Smooth muscle cell (in vitro differentiated cells): ENCODE results near the gene MTF1. TPM values are rescaled to one million over a fixed set of nuclear protein-coding genes. Genes with fewer than 3 reads are reported as not detected.

Experiments used
- DNase-seq: peaks from one replicate; lab custom pipeline; 2025; ENCODE audit not compliant: unreplicated experiment; lab: John Stamatoyannopoulos, UW
- H2AFZ ChIP-seq: fragments of 200-600 bp; sonication (generic); 2 replicates; pipeline ENCODE4 v1.6.0; 2016; ENCODE audit warnings: antibody characterized with exemption, low read depth, mild to moderate bottlenecking
- H3F3A ChIP-seq: fragments of 200-600 bp; sonication (generic); 2 replicates; pipeline ENCODE4 v1.6.0; 2017; ENCODE audit warnings: antibody characterized with exemption, low read depth
- H3K27ac ChIP-seq: fragments of 200-600 bp; sonication (generic); 2 replicates; pipeline ENCODE4 v1.5.1; 2016; ENCODE audit warnings: low read depth, mild to moderate bottlenecking
- H3K27me3 ChIP-seq: fragments of 200-600 bp; sonication (generic); 2 replicates; pipeline ENCODE4 v1.6.1; 2016; ENCODE audit warnings: low read depth, mild to moderate bottlenecking
- H3K36me3 ChIP-seq: fragments of 200-600 bp; sonication (generic); 2 replicates; pipeline ENCODE4 v1.5.1; 2016; ENCODE audit warnings: low read depth
- H3K4me1 ChIP-seq: fragments of 200-600 bp; sonication (generic); 2 replicates; pipeline ENCODE4 v1.5.1; 2016; ENCODE audit warnings: low read depth
- H3K4me2 ChIP-seq: fragments of 200-600 bp; sonication (generic); 2 replicates; pipeline ENCODE4 v1.6.0; 2016; ENCODE audit warnings: mild to moderate bottlenecking
- H3K4me3 ChIP-seq: fragments of 200-600 bp; sonication (generic); 2 replicates; pipeline ENCODE4 v1.5.1; 2016; ENCODE audit warnings: mild to moderate bottlenecking
- H3K79me2 ChIP-seq: fragments of 200-600 bp; sonication (generic); 2 replicates; pipeline ENCODE4 v1.6.0; 2016; ENCODE audit warnings: low read depth, mild to moderate bottlenecking
- H3K9ac ChIP-seq: fragments of 200-600 bp; sonication (generic); 2 replicates; pipeline ENCODE4 v1.6.0; 2016; ENCODE audit warnings: low read depth
- H3K9me3 ChIP-seq: fragments of 200-600 bp; sonication (generic); replicated peaks from 2 replicates; pipeline ENCODE4 v1.5.1; 2016; ENCODE audit warnings: low read depth
- H4K20me1 ChIP-seq: fragments of 200-600 bp; sonication (generic); 2 replicates; pipeline ENCODE4 v1.6.0; 2016; ENCODE audit warnings: low read depth
- WGBS: methylation state at CpG from one replicate; pipeline ENCODE4 v1.1.7; 2016; ENCODE audit warnings: low lambda C conversion rate; 5-methylcytosine and 5-hydroxymethylcytosine counted together
- polyA plus RNA-seq: library from polyadenylated mRNA; unstranded; fragments of >200 nt; fragmentation: Nextera tagmentation; extraction: Ambion mirVana; gene quantifications from 2 replicates; pipeline ENCODE4 v1.2.1, GENCODE V29; 2016
- total RNA-seq: library from RNA; depleted of rRNA; stranded (reverse); fragments of >200 nt; gene quantifications from 2 replicates; pipeline ENCODE4 v1.2.3, GENCODE V29; 2014
- TF ChIP-seq, protein P1 (sequence below): fragments of 200-600 bp; sonication (generic); IDR thresholded peaks from 2 replicates; pipeline ENCODE4 v1.5.1; 2017; ENCODE audit warnings: borderline replicate concordance, mild to moderate bottlenecking, antibody characterized with exemption; ENCODE audit not compliant: insufficient read depth, poor library complexity, severe bottlenecking

MTF1 gene
- total and polyA plus RNA-seq, 2 experiments from 2014 or later = 6.8 to 25.9 TPM

- Histone ChIP-seq H3K27ac (no peak overlapping the region), H3K9ac (no peak overlapping the region), H4K20me1 (no peaks in the 10 kb centered on the region), H3F3A (no peaks in the 10 kb centered on the region), H3K79me2 (no peaks in the 10 kb centered on the region), H3K4me3 (no peak overlapping the region), H3K4me1 (no peaks in the 10 kb centered on the region), H2AFZ (no peak overlapping the region), H3K27me3 (no peaks in the 10 kb centered on the region), H3K36me3 (peaks cover 8% of the 10 kb centered on the region), H3K4me2 (no peak overlapping the region), H3K9me3 (no peaks in the 10 kb centered on the region)
- 96% methylated on average over 2 of the region's 2 CpGs for WGBS
- TF ChIP-seq, protein P1, sequence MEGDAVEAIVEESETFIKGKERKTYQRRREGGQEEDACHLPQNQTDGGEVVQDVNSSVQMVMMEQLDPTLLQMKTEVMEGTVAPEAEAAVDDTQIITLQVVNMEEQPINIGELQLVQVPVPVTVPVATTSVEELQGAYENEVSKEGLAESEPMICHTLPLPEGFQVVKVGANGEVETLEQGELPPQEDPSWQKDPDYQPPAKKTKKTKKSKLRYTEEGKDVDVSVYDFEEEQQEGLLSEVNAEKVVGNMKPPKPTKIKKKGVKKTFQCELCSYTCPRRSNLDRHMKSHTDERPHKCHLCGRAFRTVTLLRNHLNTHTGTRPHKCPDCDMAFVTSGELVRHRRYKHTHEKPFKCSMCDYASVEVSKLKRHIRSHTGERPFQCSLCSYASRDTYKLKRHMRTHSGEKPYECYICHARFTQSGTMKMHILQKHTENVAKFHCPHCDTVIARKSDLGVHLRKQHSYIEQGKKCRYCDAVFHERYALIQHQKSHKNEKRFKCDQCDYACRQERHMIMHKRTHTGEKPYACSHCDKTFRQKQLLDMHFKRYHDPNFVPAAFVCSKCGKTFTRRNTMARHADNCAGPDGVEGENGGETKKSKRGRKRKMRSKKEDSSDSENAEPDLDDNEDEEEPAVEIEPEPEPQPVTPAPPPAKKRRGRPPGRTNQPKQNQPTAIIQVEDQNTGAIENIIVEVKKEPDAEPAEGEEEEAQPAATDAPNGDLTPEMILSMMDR = no peak
- no peak for DNase-seq
These were observed 34.3 kb upstream of the MTF1 start for GRCh38 chr1:37893673-37894072.

- no peak for DNase-seq
- H3K9me3 ChIP-seq = no peaks in the 10 kb centered on the region
- WGBS = 56% methylated on average over 5 of the region's 5 CpGs
These were observed 33.0 kb upstream of the MTF1 start for GRCh38 chr1:37892151-37893047.

GRCh38 chr1:37890378-37891014 is 31.1 kb upstream of the MTF1 start:
- H3K27ac ChIP-seq = no peak overlapping the region
- TF ChIP-seq, protein P1 = peak; percentile 29
- H3K36me3 ChIP-seq = peaks cover 29% of the 10 kb centered on the region
- H3K9me3 ChIP-seq = no peaks in the 10 kb centered on the region
- no peaks in the 10 kb centered on the region for H3F3A ChIP-seq
- no peaks in the 10 kb centered on the region for H3K79me2 ChIP-seq
- WGBS = 72% methylated on average over 4 of the region's 4 CpGs
- no peaks in the 10 kb centered on the region for H4K20me1 ChIP-seq
- no peaks in the 10 kb centered on the region for H3K27me3 ChIP-seq
- H3K4me3 ChIP-seq = no peak overlapping the region
- DNase-seq = no peak
- no peak overlapping the region for H3K4me2 ChIP-seq
- no peaks in the 10 kb centered on the region for H3K4me1 ChIP-seq
- H2AFZ ChIP-seq = no peak overlapping the region
- no peak overlapping the region for H3K9ac ChIP-seq

More at GRCh38 chr1:37892151-37893047, 33.0 kb upstream of the MTF1 start:
- Histone ChIP-seq H3K4me1 (no peaks in the 10 kb centered on the region), H3K4me2 (peak overlapping the region; percentile 36), H3K79me2 (no peaks in the 10 kb centered on the region), H3K4me3 (no peak overlapping the region), H3K9ac (no peak overlapping the region), H3K36me3 (peaks cover 16% of the 10 kb centered on the region), H3F3A (no peaks in the 10 kb centered on the region), H2AFZ (no peak overlapping the region), H4K20me1 (no peaks in the 10 kb centered on the region), H3K27ac (peak overlapping the region; percentile 49), H3K27me3 (no peaks in the 10 kb centered on the region)
- TF ChIP-seq, protein P1 = no peak
